ENCODE results near the gene PDGFA. TPM values are rescaled to one million over a fixed set of nuclear protein-coding genes. Genes with fewer than 3 reads are reported as not detected.

Gene PDGFA
- total RNA-seq, 1 experiment from 2014 or later = 35.8 TPM

- Histone ChIP-seq H3K9me3 (ENCODE audit: control insufficient read depth, low read depth, low read length) (no peaks in the 10 kb centered on the region), H2AK5ac (ENCODE audit: insufficient read length, low read length) (no peak overlapping the region), H4K91ac (ENCODE audit: insufficient read length, low read depth, low read length) (no peak overlapping the region), H4K5ac (ENCODE audit: insufficient read length, low read depth, low read length) (no peak overlapping the region), H3K14ac (ENCODE audit: insufficient read depth, low read length) (no peak overlapping the region), H3K9ac (ENCODE audit: extremely low read depth, insufficient read length, low read length) (no peak overlapping the region), H2BK12ac (ENCODE audit: insufficient read length, low read depth, low read length) (no peak overlapping the region), H2BK15ac (ENCODE audit: low read depth, low read length) (no peak overlapping the region), H4K20me1 (ENCODE audit: control insufficient read depth, insufficient read depth, insufficient read length) (no peaks in the 10 kb centered on the region), H3K23me2 (ENCODE audit: insufficient read length, low read depth, low read length, poor library complexity, severe bottlenecking) (no peaks in the 10 kb centered on the region), H3K56ac (ENCODE audit: insufficient read length, low read depth, low read length) (no peak overlapping the region), H2BK5ac (ENCODE audit: insufficient read length, low read length) (no peak overlapping the region), H4K8ac (replicated peaks; ENCODE audit: insufficient read length, low read depth, low read length) (no peak overlapping the region), H3K4me1 (ENCODE audit: insufficient read depth, low read length) (no peaks in the 10 kb centered on the region), H3K4me2 (ENCODE audit: insufficient read depth, insufficient read length, low read length) (no peak overlapping the region), H3K79me2 (ENCODE audit: insufficient read depth, low read length) (no peaks in the 10 kb centered on the region), H2BK120ac (ENCODE audit: low read depth, low read length, poor library complexity, severe bottlenecking) (no peak overlapping the region), H3K4ac (ENCODE audit: low read depth, low read length) (no peak overlapping the region), H2BK20ac (ENCODE audit: low read depth, low read length, poor library complexity, severe bottlenecking) (no peak overlapping the region), H3K79me1 (ENCODE audit: insufficient read depth, low read depth, low read length, poor library complexity, severe bottlenecking) (no peaks in the 10 kb centered on the region), H3K18ac (ENCODE audit: insufficient read length, low read depth, low read length) (no peak overlapping the region), H2AFZ (ENCODE audit: low read length) (no peak overlapping the region), H3T11ph (ENCODE audit: low read length) (no peak overlapping the region), H3K23ac (ENCODE audit: insufficient read length, low read depth, low read length) (no peak overlapping the region), H3K27ac (ENCODE audit: insufficient read length, low read depth, low read length) (no peak overlapping the region), H3K27me3 (ENCODE audit: insufficient read depth, low read length) (no peaks in the 10 kb centered on the region)
- DNase-seq = no peak
- Mint-ChIP-seq H3K27ac (peak overlapping the region in 1 of 3 experiments; percentile 87; a peak in 2 of 7 replicates), H3K9me3 (no peaks in the 10 kb centered on the region; a peak in 2 of 5 replicates), H3K27me3 (ENCODE audit: low read depth) (peaks cover 2% of the 10 kb centered on the region; the same call in 1 of the 2 replicates), H3K4me3 (no peak overlapping the region), H3K36me3 (ENCODE audit: insufficient read depth in 1 of 3, low read depth in 3 of 3) (peaks cover 0 to 2% (median 0%) of the 10 kb centered on the region in 3 experiments; a peak in 1 of 7 replicates), H3K4me1 (peaks cover 2 to 6% of the 10 kb centered on the region in 2 experiments; a peak in 3 of 4 replicates)
- no peak for TF ChIP-seq CTCF (conservative IDR thresholded peaks at IDR 0.05)
- no CpG with 5 or more reads among the region's 7 CpGs for WGBS (ENCODE audit: extremely low coverage, insufficient read length, low lambda C conversion rate)
Measured at GRCh38 chr7:475425-475728, 44.3 kb downstream of the PDGFA start.

Measured in H9 (cell line).